Peyer's patch (tissue), 4 donors: Measurements from ENCODE around the gene NOS1AP.

Experiments used
- CTCF ChIP-seq, 6 experiments: fragments of 450-650 bp in 4 of 6; fragments of 200-600 bp in 2 of 6; sonication (generic) in 1 of 6; IDR thresholded peaks; one replicate each; pipeline ENCODE4 v1.5.1; 2017 to 2019; ENCODE audit warnings: antibody characterized with exemption in 6 of 6, mild to moderate bottlenecking in 3 of 6, moderate library complexity in 1 of 6
- POLR2A ChIP-seq, 2 donors: fragments of 450-650 bp; IDR thresholded peaks; one replicate each; pipeline ENCODE4 v1.5.1; 2017; ENCODE audit warnings: antibody characterized with exemption in 2 of 2, mild to moderate bottlenecking in 2 of 2, moderate library complexity in 2 of 2

GRCh38 chr1:162236201-162236600 lies 166.7 kb downstream of the NOS1AP start:
- TF ChIP-seq CTCF (IDR thresholded peaks at IDR 0.05) (no peak), POLR2A (IDR thresholded peaks at IDR 0.05) (no peak)
